NCI-H2171 (cell line): ENCODE results near the gene PTN.
"Not testable (repeated sequence)": the region's sequence is repeated elsewhere in the genome, so short reads cannot be mapped to it uniquely, and the experiment has no call there.

ENCODE experiments used
- DNase-seq: peaks from one replicate; lab custom pipeline; 2025; lab: John Stamatoyannopoulos, UW

Gene PTN

GRCh38 chr7:137268001-137268865, 75.3 kb downstream of the PTN start:
- not testable (repeated sequence) for DNase-seq

- no peak for DNase-seq
Observed at GRCh38 chr7:137266764-137267163, 76.8 kb downstream of the PTN start.

GRCh38 chr7:137265480-137265879, 78.1 kb downstream of the PTN start:
- DNase-seq: not testable (repeated sequence)

GRCh38 chr7:137262599-137262998, 80.9 kb downstream of the PTN start:
- DNase-seq: no peak

- DNase-seq: no peak
Observed at GRCh38 chr7:137258552-137258951, 85.0 kb downstream of the PTN start.

GRCh38 chr7:137254766-137255165, 88.8 kb downstream of the PTN start:
- no peak for DNase-seq

- DNase-seq: no peak
Observed at GRCh38 chr7:137245890-137246289, 97.6 kb downstream of the PTN start.

DNA sequence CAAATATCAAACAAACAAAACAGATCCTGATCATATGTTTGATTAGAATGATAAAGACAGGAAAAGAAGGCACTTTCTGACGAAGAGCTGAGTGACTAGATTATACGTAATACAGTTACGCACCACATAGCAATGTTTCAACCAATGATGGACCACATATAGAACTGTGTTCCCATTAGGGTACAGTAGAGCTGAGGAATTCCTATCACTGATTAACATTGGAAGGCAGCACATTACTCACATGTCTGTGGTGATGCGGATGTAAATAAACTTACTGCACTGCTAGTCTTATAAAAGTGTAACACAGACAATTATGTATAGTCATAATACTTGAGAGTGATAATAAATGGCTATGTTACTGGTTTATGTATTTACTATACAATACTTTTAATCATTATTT, 98.3 kb downstream of the PTN start:
- no peak for DNase-seq

DNA sequence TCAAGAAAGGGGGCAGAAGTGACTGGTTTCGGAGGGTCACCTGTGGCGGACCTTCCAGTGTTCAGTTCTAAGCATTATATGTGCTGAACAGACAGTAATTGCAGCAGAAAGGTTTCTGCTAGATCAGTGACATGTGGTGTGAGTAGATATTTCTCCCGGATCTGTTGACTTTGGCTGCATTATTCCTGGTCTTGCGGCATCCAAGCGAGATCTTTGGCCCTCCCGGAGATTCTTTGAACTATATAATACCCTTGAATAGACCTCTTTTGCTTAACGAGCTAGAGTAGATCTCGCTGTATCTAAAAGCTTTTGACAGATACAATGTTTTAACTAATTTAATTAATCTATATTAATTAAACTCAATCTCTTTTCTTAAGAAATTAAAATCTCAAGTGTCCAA, 99.8 kb downstream of the PTN start:
- DNase-seq: no peak

DNA sequence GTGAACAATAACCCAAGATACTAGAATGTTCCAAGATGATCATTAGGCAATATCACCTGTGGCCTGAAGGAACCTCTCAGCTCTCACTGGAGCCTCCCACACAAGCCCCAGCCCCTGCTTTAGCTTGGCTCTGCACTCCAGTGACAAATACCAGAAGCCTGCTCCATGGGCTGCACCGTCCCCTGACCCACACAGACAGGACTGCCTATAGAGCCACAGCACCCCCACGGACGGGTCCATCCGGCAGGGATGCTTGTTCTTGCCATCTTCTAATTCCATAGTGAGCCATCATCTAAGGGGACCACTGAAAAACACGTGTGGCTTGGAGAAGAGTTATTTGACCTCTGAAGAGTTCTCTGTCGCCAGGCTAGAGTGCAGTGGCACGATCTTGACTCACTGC, 100.9 kb downstream of the PTN start:
- DNase-seq: no peak

DNA sequence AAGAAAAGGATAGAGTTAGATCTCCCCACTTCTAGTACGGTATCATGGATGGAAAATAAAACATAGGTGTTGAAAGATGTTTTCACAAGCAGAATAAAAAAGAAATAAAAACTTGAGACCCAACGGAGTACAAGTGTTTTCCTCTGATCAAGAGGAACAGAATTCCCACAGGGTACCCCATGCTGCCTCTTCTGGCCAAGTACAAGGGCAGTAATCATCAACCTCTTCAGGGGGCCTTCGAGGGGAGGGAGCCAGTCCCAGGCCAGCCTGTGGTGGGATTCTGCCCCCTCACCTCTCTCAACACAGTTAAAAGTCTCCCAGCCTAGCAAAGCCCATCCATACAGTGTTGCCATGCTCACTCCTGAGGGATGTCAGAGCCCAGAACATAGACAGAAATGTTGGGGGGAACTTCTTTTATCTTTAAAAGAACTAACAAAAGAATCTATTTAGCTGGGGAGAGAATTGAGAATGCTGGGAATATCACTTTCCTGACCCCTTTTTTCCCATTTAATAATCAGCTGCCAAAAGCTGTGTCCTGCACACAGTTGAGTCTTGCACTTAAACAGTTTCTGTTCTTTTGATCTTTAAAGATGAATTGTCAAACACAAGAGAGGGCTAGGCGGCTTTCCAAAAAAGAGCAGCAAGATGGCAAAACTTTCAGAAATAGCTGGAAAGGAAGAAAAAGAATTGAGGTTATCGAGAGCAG, 101.7 kb downstream of the PTN start:
- no peak for DNase-seq

DNA sequence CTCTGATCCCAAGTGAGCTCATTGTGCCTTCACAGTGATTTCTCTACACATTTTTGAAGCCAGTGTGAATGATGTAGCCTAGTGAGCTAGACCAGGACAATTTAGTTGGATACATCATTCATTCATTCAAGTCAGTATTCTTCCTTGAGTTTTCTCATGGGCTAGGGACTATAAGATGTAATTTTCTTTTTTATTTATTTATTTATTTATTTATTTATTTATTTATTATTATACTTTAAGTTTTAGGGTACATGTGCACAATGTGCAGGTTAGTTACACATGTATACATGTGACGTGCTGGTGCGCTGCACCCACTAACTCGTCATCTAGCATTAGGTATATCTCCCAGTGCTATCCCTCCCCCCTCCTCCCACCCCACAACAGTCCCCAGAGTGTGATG, 104.3 kb downstream of the PTN start:
- DNase-seq: not testable (repeated sequence)

DNA sequence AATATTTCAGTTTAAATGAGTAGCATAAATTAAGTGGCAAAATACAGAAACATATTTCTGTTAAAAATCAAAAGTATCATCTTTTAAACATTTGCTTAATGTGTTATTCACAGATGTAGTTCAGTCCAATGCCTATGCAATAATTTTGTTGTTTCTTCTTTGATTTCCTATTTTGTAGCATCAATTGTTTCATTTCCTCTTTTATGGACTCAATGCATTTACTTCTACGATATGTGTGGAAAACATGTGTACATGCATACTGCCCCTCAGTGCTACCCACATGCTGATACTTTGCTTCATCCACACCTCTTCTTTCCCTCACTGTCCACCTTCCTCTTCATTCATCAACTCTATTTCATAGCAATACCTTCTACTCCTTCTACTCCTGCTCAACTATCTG, 108.1 kb downstream of the PTN start:
- DNase-seq: no peak

DNA sequence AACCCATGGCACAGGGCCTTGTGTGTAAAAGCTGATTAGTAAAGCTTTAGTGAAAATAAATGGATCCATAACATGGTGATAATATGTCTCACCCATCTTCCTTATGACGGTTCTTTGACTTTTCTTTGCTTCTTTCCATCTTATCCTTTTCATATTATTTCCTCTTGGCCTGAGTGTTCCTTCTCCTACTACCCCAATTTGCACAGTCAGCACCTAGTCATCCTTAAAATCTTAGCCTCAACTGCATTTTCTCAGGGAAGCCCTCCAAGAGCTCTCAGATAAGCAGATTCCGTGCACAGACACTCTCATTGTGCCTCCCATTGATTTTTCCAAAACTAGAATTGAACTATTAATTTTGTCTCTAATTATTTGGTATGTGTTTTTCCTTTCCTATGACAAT, 112.4 kb downstream of the PTN start:
- DNase-seq: no peak

GRCh38 chr7:137221467-137221866, 122.1 kb downstream of the PTN start:
- DNase-seq: no peak

DNA sequence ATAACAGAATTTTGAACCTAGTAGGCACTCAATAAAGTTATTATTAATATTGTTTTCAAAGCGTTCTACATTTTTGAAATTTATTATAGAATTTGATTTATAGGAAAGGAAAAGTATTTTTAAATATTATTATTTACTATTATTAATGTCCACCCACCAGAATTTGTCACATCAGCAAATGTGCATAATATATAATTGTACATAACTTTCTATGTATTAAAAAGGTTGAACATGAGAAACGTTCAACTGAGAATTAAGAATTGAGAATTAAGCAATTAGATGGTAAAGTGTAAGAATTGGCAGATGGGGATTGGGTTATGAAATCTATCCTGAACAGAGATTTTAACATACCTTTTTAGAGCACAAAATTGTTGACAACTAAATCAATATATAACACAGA, 129.8 kb downstream of the PTN start:
- no peak for DNase-seq

DNA sequence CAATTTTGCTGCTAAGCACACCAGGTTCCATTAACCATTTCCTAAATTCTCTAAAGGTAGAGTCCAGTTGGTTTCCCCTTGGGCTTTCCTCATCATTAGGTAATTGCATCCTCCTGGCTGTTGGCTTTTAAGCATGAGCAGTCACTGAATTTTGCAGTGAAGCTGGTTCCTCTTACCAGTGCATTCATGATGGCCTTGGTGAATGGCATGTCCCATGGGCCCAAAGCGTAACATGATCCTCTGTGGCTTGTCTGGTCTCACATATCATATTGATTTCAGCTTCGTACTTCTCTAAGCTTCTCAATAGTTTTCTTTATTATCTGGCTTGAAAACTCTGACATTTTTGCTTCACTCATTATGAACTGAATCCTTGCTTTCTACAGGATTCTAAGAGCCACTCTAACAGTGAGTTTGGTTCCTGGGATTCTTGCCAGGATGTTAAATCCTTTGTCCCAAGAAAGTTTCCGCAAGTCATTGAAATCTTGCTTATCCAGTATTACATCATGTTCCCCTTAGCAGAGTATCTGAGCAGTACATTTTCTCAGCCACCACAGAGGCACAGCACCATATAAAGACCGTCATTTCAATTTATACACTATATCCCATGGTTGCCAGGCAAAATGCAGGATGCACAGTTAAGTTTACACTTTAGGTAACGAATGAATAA, 134.2 kb downstream of the PTN start:
- DNase-seq: peak; percentile 12

DNA sequence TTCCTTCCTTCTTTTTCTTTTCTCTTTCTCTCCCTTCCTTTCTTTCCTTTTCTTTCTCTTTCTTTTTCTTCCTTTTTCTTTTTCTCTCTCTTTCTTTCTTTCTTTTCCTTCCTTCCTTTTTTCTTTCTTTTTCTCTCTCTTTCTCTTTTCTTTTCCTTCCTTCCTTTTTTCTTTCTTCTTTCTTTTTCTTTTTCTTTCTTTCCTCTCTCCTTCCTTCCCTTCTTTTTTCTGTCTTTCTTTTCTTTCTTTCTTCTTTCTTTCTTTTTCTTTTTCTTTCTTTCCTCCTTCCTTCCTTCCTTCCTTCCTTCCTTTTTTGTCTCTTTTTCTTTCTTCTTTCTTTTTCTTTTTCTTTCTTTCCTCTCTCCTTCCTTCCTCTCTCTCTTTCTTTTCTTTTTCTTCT, 136.8 kb downstream of the PTN start:
- no peak for DNase-seq

DNA sequence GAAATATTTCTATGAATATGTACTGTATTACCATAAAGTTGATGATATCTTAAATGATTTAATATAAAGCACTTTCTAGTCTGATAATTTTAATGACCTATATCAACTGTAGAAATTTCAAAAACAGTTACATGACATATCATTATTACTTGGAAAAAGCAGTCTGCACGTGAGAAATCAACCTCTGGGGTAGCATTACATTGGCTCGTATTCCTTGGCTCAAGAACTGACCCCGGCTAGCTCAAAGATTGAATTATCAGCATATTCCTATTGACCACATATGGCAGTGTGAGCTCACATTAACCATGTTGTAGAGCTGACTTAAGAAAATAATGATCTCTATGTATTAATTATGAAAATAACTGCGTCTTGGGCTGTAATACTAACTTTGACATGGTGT, 139.3 kb downstream of the PTN start:
- DNase-seq: no peak

DNA sequence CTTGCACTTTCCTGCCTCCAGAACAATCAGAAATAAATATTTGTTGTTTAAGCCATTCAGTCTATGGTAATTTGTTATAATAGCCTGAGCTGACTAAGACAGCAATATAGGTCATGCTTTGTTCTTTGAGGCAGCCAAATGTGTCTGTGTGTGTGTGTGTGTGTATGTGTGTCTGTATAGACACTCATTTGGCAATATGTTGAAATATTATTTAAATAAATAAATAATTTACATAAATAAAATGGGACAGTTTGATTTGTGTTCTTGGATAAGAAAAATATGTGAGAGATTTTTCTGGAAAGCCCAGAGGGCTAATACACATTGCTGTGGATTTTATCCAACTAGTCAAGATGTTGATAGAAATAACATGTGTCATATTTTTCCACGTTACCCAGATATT, 140.2 kb downstream of the PTN start:
- DNase-seq: no peak

- no peak for DNase-seq
Observed at GRCh38 chr7:137196648-137197047, 146.9 kb downstream of the PTN start.

- no peak for DNase-seq
Observed at GRCh38 chr7:137195996-137196395, 147.5 kb downstream of the PTN start.

DNA sequence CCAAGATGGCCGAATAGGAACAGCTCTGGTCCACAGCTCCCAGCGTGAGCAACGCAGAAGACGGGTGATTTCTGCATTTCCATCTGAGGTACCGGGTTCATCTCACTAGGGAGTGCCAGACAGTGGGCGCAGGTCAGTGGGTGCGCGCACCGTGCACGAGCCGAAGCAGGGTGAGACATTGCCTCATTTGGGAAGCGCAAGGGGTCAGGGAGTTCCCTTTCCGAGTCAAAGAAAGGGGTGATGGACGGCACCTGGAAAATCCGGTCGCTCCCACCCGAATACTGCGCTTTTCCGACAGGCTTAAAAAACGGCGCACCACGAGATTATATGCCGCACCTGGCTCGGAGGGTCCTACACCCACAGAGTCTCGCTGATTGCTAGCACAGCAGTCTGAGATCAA, 161.9 kb downstream of the PTN start:
- not testable (repeated sequence) for DNase-seq
